NCI-H1092 (cell line): Measurements from ENCODE around the gene PRKCH.

Experiments
- DNase-seq: peaks from one replicate; lab custom pipeline; 2025; lab: John Stamatoyannopoulos, UW

PRKCH gene

GRCh38 chr14:61337893-61338292, 16.5 kb downstream of the PRKCH start:
- DNase-seq: no peak

- DNase-seq: no peak
Observed at GRCh38 chr14:61338457-61338856, 17.1 kb downstream of the PRKCH start.

- DNase-seq: no peak
Observed at GRCh38 chr14:61341275-61342206, 20.2 kb downstream of the PRKCH start.

GRCh38 chr14:61342486-61342885, 21.1 kb downstream of the PRKCH start:
- DNase-seq: no peak

- DNase-seq: no peak
Observed at GRCh38 chr14:61342932-61343331, 21.6 kb downstream of the PRKCH start.

GRCh38 chr14:61343471-61343870, 22.1 kb downstream of the PRKCH start:
- no peak for DNase-seq

- no peak for DNase-seq
Observed at GRCh38 chr14:61343991-61344405, 22.6 kb downstream of the PRKCH start.

GRCh38 chr14:61344437-61345150, 23.2 kb downstream of the PRKCH start:
- no peak for DNase-seq

- DNase-seq: no peak
Observed at GRCh38 chr14:61345151-61345482, 23.7 kb downstream of the PRKCH start.

- DNase-seq: no peak
Observed at GRCh38 chr14:61346221-61346620, 24.8 kb downstream of the PRKCH start.

GRCh38 chr14:61346793-61347192, 25.4 kb downstream of the PRKCH start:
- DNase-seq: no peak

GRCh38 chr14:61347826-61348443, 26.6 kb downstream of the PRKCH start:
- DNase-seq: no peak

- DNase-seq: no peak
Observed at GRCh38 chr14:61350427-61351270, 29.3 kb downstream of the PRKCH start.

- no peak for DNase-seq
Observed at GRCh38 chr14:61351477-61351876, 30.1 kb downstream of the PRKCH start.

- no peak for DNase-seq
Observed at GRCh38 chr14:61355892-61356325, 34.5 kb downstream of the PRKCH start.

- DNase-seq: no peak
Observed at GRCh38 chr14:61357123-61357522, 35.7 kb downstream of the PRKCH start.

GRCh38 chr14:61358554-61359226, 37.3 kb downstream of the PRKCH start:
- no peak for DNase-seq

- no peak for DNase-seq
Observed at GRCh38 chr14:61360796-61361525, 39.6 kb downstream of the PRKCH start.

- DNase-seq: no peak
Observed at GRCh38 chr14:61362072-61362750, 40.8 kb downstream of the PRKCH start.

GRCh38 chr14:61364243-61364642, 42.9 kb downstream of the PRKCH start:
- DNase-seq: no peak
